IgD-negative memory B cell (primary cell): ENCODE data around the gene RBM23. TPM values are rescaled to one million over a fixed set of nuclear protein-coding genes. Genes with fewer than 3 reads are reported as not detected.
A peak's percentile ranks its signal among the peaks of the same experiment; 100 is the strongest.
"Not testable (repeated sequence)": the region's sequence is repeated elsewhere in the genome, so short reads cannot be mapped to it uniquely, and the experiment has no call there.

Source experiments
- H3K27ac Mint-ChIP-seq, 3 donors: one replicate each; pipeline ENCODE4 v1.8.0; 2020 to 2022; ENCODE audit warnings: mild to moderate bottlenecking in 3 of 3, mixed read lengths in 3 of 3, moderate library complexity in 1 of 3
- H3K27me3 Mint-ChIP-seq: one replicate; pipeline ENCODE4 v1.8.0; 2021; ENCODE audit warnings: mixed read lengths
- H3K36me3 Mint-ChIP-seq: one replicate; pipeline ENCODE4 v1.8.0; 2020; ENCODE audit warnings: mild to moderate bottlenecking, mixed read lengths
- H3K4me1 Mint-ChIP-seq, 3 donors: one replicate each; pipeline ENCODE4 v1.8.0; 2020 to 2022; ENCODE audit warnings: mixed read lengths in 3 of 3, mild to moderate bottlenecking in 1 of 3
- H3K4me3 Mint-ChIP-seq, 4 donors: one replicate each; pipeline ENCODE4 v1.8.0; 2020 to 2022; ENCODE audit warnings: mild to moderate bottlenecking in 4 of 4, mixed read lengths in 4 of 4, moderate library complexity in 3 of 4
- H3K9me3 Mint-ChIP-seq, 3 donors: one replicate each; pipeline ENCODE4 v1.8.0; 2020 to 2021; ENCODE audit warnings: mixed read lengths in 3 of 3, mild to moderate bottlenecking in 1 of 3
- polyA plus RNA-seq: library from polyadenylated mRNA; unstranded; fragments of 300-500 nt; fragmentation: Illumina TruSeq; gene quantifications from one replicate; pipeline ENCODE4 v1.2.3, GENCODE V29; 2021

Gene RBM23
- polyA plus RNA-seq, 1 donor from 2014 or later = 49.7 TPM

- H3K9me3 Mint-ChIP-seq = no peaks in the 10 kb centered on the region
- H3K27me3 Mint-ChIP-seq = no peaks in the 10 kb centered on the region
- H3K4me3 Mint-ChIP-seq = no peak overlapping the region
- H3K27ac Mint-ChIP-seq = no peak overlapping the region
- H3K36me3 Mint-ChIP-seq = no peaks in the 10 kb centered on the region
- H3K4me1 Mint-ChIP-seq = peaks cover 3 to 20% (median 16%) of the 10 kb centered on the region in 3 donors
These were observed 9.5 kb upstream of the RBM23 start for GRCh38 chr14:22928237-22929103.

- Mint-ChIP-seq H3K27me3 (no peaks in the 10 kb centered on the region), H3K27ac (peak overlapping the region in 2 of 3 donors; percentile 8 to 50), H3K4me3 (peak overlapping the region in 1 of 4 donors; percentile 26), H3K9me3 (no peaks in the 10 kb centered on the region), H3K36me3 (peaks cover 10% of the 10 kb centered on the region), H3K4me1 (peaks cover 0 to 17% (median 8%) of the 10 kb centered on the region in 3 donors)
These were observed 7.4 kb upstream of the RBM23 start for GRCh38 chr14:22926316-22926715.

- Mint-ChIP-seq H3K27me3 (no peaks in the 10 kb centered on the region), H3K36me3 (peaks cover 12% of the 10 kb centered on the region), H3K27ac (peak overlapping the region in 1 of 3 donors; percentile 8), H3K4me3 (no peak overlapping the region), H3K4me1 (peaks cover 0 to 17% (median 8%) of the 10 kb centered on the region in 3 donors), H3K9me3 (no peaks in the 10 kb centered on the region)
These were observed 6.6 kb upstream of the RBM23 start for GRCh38 chr14:22925513-22925912.

- Mint-ChIP-seq H3K27me3 (no peaks in the 10 kb centered on the region), H3K36me3 (peaks cover 12% of the 10 kb centered on the region), H3K27ac (no peak overlapping the region), H3K4me1 (peaks cover 7 to 17% (median 8%) of the 10 kb centered on the region in 3 donors), H3K9me3 (peaks cover 0 to 2% (median 0%) of the 10 kb centered on the region in 3 donors), H3K4me3 (peak overlapping the region in 1 of 4 donors; percentile 6)
These were observed 4.8 kb upstream of the RBM23 start for GRCh38 chr14:22923746-22924145.

GRCh38 chr14:22922294-22922693, 3.3 kb upstream of the RBM23 start:
- peak overlapping the region in 1 of 4 donors; percentile 6 for H3K4me3 Mint-ChIP-seq
- peak overlapping the region in 1 of 3 donors; percentile 13 for H3K27ac Mint-ChIP-seq
- H3K4me1 Mint-ChIP-seq = peaks cover 10 to 23% (median 12%) of the 10 kb centered on the region in 3 donors

GRCh38 chr14:22920697-22921096, 1.7 kb upstream of the RBM23 start:
- Mint-ChIP-seq H3K4me3 (peak overlapping the region in 2 of 4 donors; percentile 66 to 93), H3K4me1 (peaks cover 11 to 15% (median 15%) of the 10 kb centered on the region in 3 donors), H3K27ac (peak overlapping the region in 1 of 3 donors; percentile 99), H3K27me3 (no peaks in the 10 kb centered on the region), H3K36me3 (peaks cover 14% of the 10 kb centered on the region), H3K9me3 (peaks cover 0 to 2% (median 0%) of the 10 kb centered on the region in 3 donors)

More at GRCh38 chr14:22922294-22922693, 3.3 kb upstream of the RBM23 start:
- Mint-ChIP-seq H3K36me3 (peaks cover 12% of the 10 kb centered on the region), H3K27me3 (no peaks in the 10 kb centered on the region), H3K9me3 (peaks cover 0 to 2% (median 0%) of the 10 kb centered on the region in 3 donors)

GRCh38 chr14:22919601-22919921, 612 bp upstream of the RBM23 start:
- peaks cover 15 to 20% (median 15%) of the 10 kb centered on the region in 3 donors for H3K4me1 Mint-ChIP-seq
- peaks cover 0 to 2% (median 0%) of the 10 kb centered on the region in 3 donors for H3K9me3 Mint-ChIP-seq
- no peaks in the 10 kb centered on the region for H3K27me3 Mint-ChIP-seq
- H3K36me3 Mint-ChIP-seq = peaks cover 14% of the 10 kb centered on the region
- peak overlapping the region; percentile 99 to 100 (median 100) for H3K27ac Mint-ChIP-seq
- H3K4me3 Mint-ChIP-seq = peak overlapping the region; percentile 93 to 99 (median 98)

GRCh38 chr14:22915886-22916521, 2.9 kb downstream of the RBM23 start:
- Mint-ChIP-seq H3K27me3 (no peaks in the 10 kb centered on the region), H3K36me3 (peaks cover 5% of the 10 kb centered on the region), H3K4me3 (peak overlapping the region in 2 of 4 donors; percentile 21 to 52), H3K27ac (peak overlapping the region; percentile 39 to 99 (median 50)), H3K4me1 (peaks cover 18 to 28% (median 21%) of the 10 kb centered on the region in 3 donors), H3K9me3 (peaks cover 0 to 2% (median 0%) of the 10 kb centered on the region in 3 donors)

GRCh38 chr14:22914836-22915235, 4.1 kb downstream of the RBM23 start:
- peak overlapping the region in 2 of 3 donors; percentile 62 to 68 for H3K27ac Mint-ChIP-seq
- H3K4me1 Mint-ChIP-seq = peaks cover 18 to 28% (median 21%) of the 10 kb centered on the region in 3 donors
- H3K36me3 Mint-ChIP-seq, H3K9me3 Mint-ChIP-seq, H3K27me3 Mint-ChIP-seq: not testable (repeated sequence)
- peak overlapping the region in 1 of 4 donors; percentile 68 for H3K4me3 Mint-ChIP-seq

- no peaks in the 10 kb centered on the region for H3K9me3 Mint-ChIP-seq
- H3K27me3 Mint-ChIP-seq = no peaks in the 10 kb centered on the region
- H3K4me3 Mint-ChIP-seq = no peak overlapping the region
- H3K4me1 Mint-ChIP-seq = peaks cover 6 to 13% (median 12%) of the 10 kb centered on the region in 3 donors
- H3K27ac Mint-ChIP-seq = no peak overlapping the region
- peaks cover 7% of the 10 kb centered on the region for H3K36me3 Mint-ChIP-seq
These were observed 8.0 kb downstream of the RBM23 start for GRCh38 chr14:22910916-22911315.

GRCh38 chr14:22908601-22909000, 10.3 kb downstream of the RBM23 start:
- H3K27ac Mint-ChIP-seq = peak overlapping the region in 1 of 3 donors; percentile 35
- H3K9me3 Mint-ChIP-seq = no peaks in the 10 kb centered on the region
- no peak overlapping the region for H3K4me3 Mint-ChIP-seq
- H3K4me1 Mint-ChIP-seq = peaks cover 6 to 8% (median 7%) of the 10 kb centered on the region in 3 donors
- no peaks in the 10 kb centered on the region for H3K27me3 Mint-ChIP-seq
- peaks cover 12% of the 10 kb centered on the region for H3K36me3 Mint-ChIP-seq

GRCh38 chr14:22907429-22907828, 11.5 kb downstream of the RBM23 start:
- Mint-ChIP-seq H3K27me3 (no peaks in the 10 kb centered on the region), H3K9me3 (no peaks in the 10 kb centered on the region), H3K4me3 (no peak overlapping the region), H3K27ac (no peak overlapping the region), H3K36me3 (peaks cover 10% of the 10 kb centered on the region), H3K4me1 (peaks cover 6 to 7% (median 6%) of the 10 kb centered on the region in 3 donors)

- H3K36me3 Mint-ChIP-seq = peaks cover 10% of the 10 kb centered on the region
- H3K4me3 Mint-ChIP-seq = no peak overlapping the region
- H3K4me1 Mint-ChIP-seq = peaks cover 0 to 2% (median 0%) of the 10 kb centered on the region in 3 donors
- H3K9me3 Mint-ChIP-seq = no peaks in the 10 kb centered on the region
- H3K27ac Mint-ChIP-seq = no peak overlapping the region
- no peaks in the 10 kb centered on the region for H3K27me3 Mint-ChIP-seq
These were observed 12.9 kb downstream of the RBM23 start for GRCh38 chr14:22906073-22906472.

GRCh38 chr14:22905627-22906026, 13.3 kb downstream of the RBM23 start:
- H3K4me3 Mint-ChIP-seq = no peak overlapping the region
- H3K9me3 Mint-ChIP-seq = no peaks in the 10 kb centered on the region
- peak overlapping the region in 1 of 3 donors; percentile 78 for H3K27ac Mint-ChIP-seq
- H3K27me3 Mint-ChIP-seq = no peaks in the 10 kb centered on the region
- H3K36me3 Mint-ChIP-seq = peaks cover 10% of the 10 kb centered on the region
- peaks cover 0 to 2% (median 0%) of the 10 kb centered on the region in 3 donors for H3K4me1 Mint-ChIP-seq

- peaks cover 0 to 2% (median 0%) of the 10 kb centered on the region in 3 donors for H3K4me1 Mint-ChIP-seq
- H3K9me3 Mint-ChIP-seq = no peaks in the 10 kb centered on the region
- H3K27me3 Mint-ChIP-seq = no peaks in the 10 kb centered on the region
- no peak overlapping the region for H3K4me3 Mint-ChIP-seq
- H3K27ac Mint-ChIP-seq = peak overlapping the region in 1 of 3 donors; percentile 26
- peaks cover 5% of the 10 kb centered on the region for H3K36me3 Mint-ChIP-seq
These were observed 15.2 kb downstream of the RBM23 start for GRCh38 chr14:22903742-22904087.
